ENCODE measurements around the gene DEFB132.
A peak's percentile ranks its signal among the peaks of the same experiment; 100 is the strongest.

The DEFB132 gene

GRCh38 chr20:286508-286907 lies 29.0 kb downstream of the DEFB132 start:
- Histone ChIP-seq H3K4me1 (ENCODE audit: low read length) (peaks cover 13% of the 10 kb centered on the region), H3K27me3 (ENCODE audit: low read depth, low read length) (no peaks in the 10 kb centered on the region), H3K36me3 (replicated peaks; ENCODE audit: low read depth, low read length) (peaks cover 9% of the 10 kb centered on the region), H3K9me3 (ENCODE audit: insufficient read depth, low read length) (no peaks in the 10 kb centered on the region), H4K20me1 (ENCODE audit: insufficient read depth, low read length) (no peaks in the 10 kb centered on the region), H3K4me2 (ENCODE audit: low read length) (no peak overlapping the region), H3K4me3 (ENCODE audit: low read length) (no peak overlapping the region), H2AFZ (ENCODE audit: low read depth, low read length) (no peak overlapping the region), H3K27ac (ENCODE audit: low read length) (no peak overlapping the region), H3K9ac (ENCODE audit: low read length) (no peak overlapping the region), H3K79me2 (ENCODE audit: low read length) (no peaks in the 10 kb centered on the region; the same call in 1 of the 2 replicates)
- TF ChIP-seq CTCF (IDR thresholded peaks at IDR 0.05; ENCODE audit: low read depth, low read length) = no peak
- no peak for TF ChIP-seq EZH2phosphoT487 (IDR thresholded peaks at IDR 0.05; ENCODE audit: low read depth)

- Histone ChIP-seq H3K4me3 (ENCODE audit: low read length) (peak overlapping the region; percentile 82), H3K27me3 (ENCODE audit: low read depth, low read length) (no peaks in the 10 kb centered on the region), H3K9ac (ENCODE audit: low read length) (peak overlapping the region; percentile 83; the same call in 1 of the 2 replicates), H3K4me2 (ENCODE audit: low read length) (peak overlapping the region; percentile 76), H3K4me1 (ENCODE audit: low read length) (peaks cover 13% of the 10 kb centered on the region), H3K9me3 (ENCODE audit: insufficient read depth, low read length) (no peaks in the 10 kb centered on the region), H3K36me3 (replicated peaks; ENCODE audit: low read depth, low read length) (peaks cover 4% of the 10 kb centered on the region), H4K20me1 (ENCODE audit: insufficient read depth, low read length) (no peaks in the 10 kb centered on the region), H3K79me2 (ENCODE audit: low read length) (no peaks in the 10 kb centered on the region; the same call in 1 of the 2 replicates), H3K27ac (ENCODE audit: low read length) (no peak overlapping the region), H2AFZ (ENCODE audit: low read depth, low read length) (no peak overlapping the region)
- no peak for TF ChIP-seq CTCF (IDR thresholded peaks at IDR 0.05; ENCODE audit: low read depth, low read length)
These were observed 31.6 kb downstream of the DEFB132 start for GRCh38 chr20:288956-289692.

- H4K20me1 ChIP-seq (ENCODE audit: insufficient read depth, low read length) = no peaks in the 10 kb centered on the region
- H3K27me3 ChIP-seq (ENCODE audit: low read depth, low read length) = no peaks in the 10 kb centered on the region
- peak overlapping the region; percentile 82 for H3K4me3 ChIP-seq (ENCODE audit: low read length)
- peak overlapping the region; percentile 97 for H2AFZ ChIP-seq (ENCODE audit: low read depth, low read length)
- peak overlapping the region; percentile 76 for H3K4me2 ChIP-seq (ENCODE audit: low read length)
- H3K79me2 ChIP-seq (ENCODE audit: low read length) = no peaks in the 10 kb centered on the region; the same call in 1 of the 2 replicates
- no peaks in the 10 kb centered on the region for H3K9me3 ChIP-seq (ENCODE audit: insufficient read depth, low read length)
- peaks cover 4% of the 10 kb centered on the region for H3K36me3 ChIP-seq (replicated peaks; ENCODE audit: low read depth, low read length)
- H3K27ac ChIP-seq (ENCODE audit: low read length) = 0 out of 2 replicates have a peak overlapping the region, but pooled peaks have one; percentile 10
- TF ChIP-seq CTCF (IDR thresholded peaks at IDR 0.05; ENCODE audit: low read depth, low read length) = no peak
- TF ChIP-seq EZH2phosphoT487 (IDR thresholded peaks at IDR 0.05; ENCODE audit: low read depth) = no peak
- peak overlapping the region; percentile 83 for H3K9ac ChIP-seq (ENCODE audit: low read length)
- H3K4me1 ChIP-seq (ENCODE audit: low read length) = peaks cover 13% of the 10 kb centered on the region
These were observed 32.2 kb downstream of the DEFB132 start for GRCh38 chr20:289693-290083.

GRCh38 chr20:290084-290831 lies 32.7 kb downstream of the DEFB132 start, which contains the start of gene C20orf96:
TSS of gene C20orf96 (minus strand) at chr20:290750. CDS start at chr20:290610, 140 bp downstream.
- H3K9ac ChIP-seq (ENCODE audit: low read length) = peak within 1 kb of the TSS; percentile 83
- H3K4me3 ChIP-seq (ENCODE audit: low read length) = peak within 1 kb of the TSS; percentile 82
- H2AFZ ChIP-seq (ENCODE audit: low read depth, low read length) = peak within 1 kb of the TSS; percentile 97
- H3K27ac ChIP-seq (ENCODE audit: low read length) = peak within 1 kb of the TSS; percentile 14
- peaks cover 13% of the 10 kb centered on the region for H3K4me1 ChIP-seq (ENCODE audit: low read length)
- H3K4me2 ChIP-seq (ENCODE audit: low read length) = peak within 1 kb of the TSS; percentile 76
- H3K9me3 ChIP-seq (ENCODE audit: insufficient read depth, low read length) = no peaks in the 10 kb centered on the region
- no peaks in the 10 kb centered on the region for H3K27me3 ChIP-seq (ENCODE audit: low read depth, low read length)
- no peaks in the 10 kb centered on the region for H4K20me1 ChIP-seq (ENCODE audit: insufficient read depth, low read length)
- peaks cover 4% of the 10 kb centered on the region for H3K36me3 ChIP-seq (replicated peaks; ENCODE audit: low read depth, low read length)
- H3K79me2 ChIP-seq (ENCODE audit: low read length) = no peaks in the 10 kb centered on the region; the same call in 1 of the 2 replicates
- TF ChIP-seq CTCF (IDR thresholded peaks at IDR 0.05; ENCODE audit: low read depth, low read length) (no peak), EZH2phosphoT487 (IDR thresholded peaks at IDR 0.05; ENCODE audit: low read depth) (no peak)

Data from OCI-LY3 (cell line).